Measurements from ENCODE around the gene DNAI4.

- TF ChIP-seq CTCF (IDR thresholded peaks at IDR 0.05) (no peak), REST (IDR thresholded peaks at IDR 0.05; ENCODE audit: insufficient read depth in 1 of 2, low read depth in 2 of 2, low read length in 1 of 2) (no peak)
These were observed 6.1 kb upstream of the DNAI4 start for GRCh38 chr1:66930823-66931174.

Data from Panc1 (cell line).